COLO829 (cell line): Measurements from ENCODE around the gene ACTL8.

Experiments used
- DNase-seq: peaks from one replicate; pipeline ENCODE4 v3.0.0; 2012; ENCODE audit warnings: low spot score

The ACTL8 gene

GRCh38 chr1:17770983-17771382 lies 15.8 kb downstream of the ACTL8 start:
- no peak for DNase-seq

DNA sequence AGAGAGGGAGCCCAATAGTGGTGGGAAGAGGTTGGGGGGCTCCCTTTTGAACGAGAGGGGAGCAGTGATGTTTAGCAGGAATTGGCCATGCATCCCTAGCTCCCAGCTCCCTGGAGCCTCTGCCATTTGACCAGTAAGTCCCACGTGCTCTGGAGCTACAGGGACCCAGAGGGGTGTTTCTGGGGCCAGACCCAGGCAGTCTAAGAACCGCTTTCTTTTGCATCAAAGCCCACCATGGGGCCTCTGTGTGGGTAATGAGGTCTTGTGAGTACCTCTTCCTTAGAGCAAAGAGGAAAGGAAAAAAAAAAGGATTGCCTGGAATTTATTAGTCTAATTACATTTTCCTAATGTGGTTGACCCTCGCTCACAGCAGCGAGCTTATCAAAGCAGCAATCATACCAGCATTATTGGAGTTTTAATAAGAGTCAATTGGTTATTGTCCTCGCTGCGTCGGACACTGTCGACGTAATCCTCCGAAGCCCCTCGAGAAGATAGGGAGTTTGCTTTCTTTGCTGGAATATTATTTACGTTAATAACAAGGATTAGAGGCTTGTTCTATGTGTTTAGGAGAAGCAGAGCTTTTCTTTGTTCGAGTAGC lies 17.6 kb downstream of the ACTL8 start:
- DNase-seq: no peak

DNA sequence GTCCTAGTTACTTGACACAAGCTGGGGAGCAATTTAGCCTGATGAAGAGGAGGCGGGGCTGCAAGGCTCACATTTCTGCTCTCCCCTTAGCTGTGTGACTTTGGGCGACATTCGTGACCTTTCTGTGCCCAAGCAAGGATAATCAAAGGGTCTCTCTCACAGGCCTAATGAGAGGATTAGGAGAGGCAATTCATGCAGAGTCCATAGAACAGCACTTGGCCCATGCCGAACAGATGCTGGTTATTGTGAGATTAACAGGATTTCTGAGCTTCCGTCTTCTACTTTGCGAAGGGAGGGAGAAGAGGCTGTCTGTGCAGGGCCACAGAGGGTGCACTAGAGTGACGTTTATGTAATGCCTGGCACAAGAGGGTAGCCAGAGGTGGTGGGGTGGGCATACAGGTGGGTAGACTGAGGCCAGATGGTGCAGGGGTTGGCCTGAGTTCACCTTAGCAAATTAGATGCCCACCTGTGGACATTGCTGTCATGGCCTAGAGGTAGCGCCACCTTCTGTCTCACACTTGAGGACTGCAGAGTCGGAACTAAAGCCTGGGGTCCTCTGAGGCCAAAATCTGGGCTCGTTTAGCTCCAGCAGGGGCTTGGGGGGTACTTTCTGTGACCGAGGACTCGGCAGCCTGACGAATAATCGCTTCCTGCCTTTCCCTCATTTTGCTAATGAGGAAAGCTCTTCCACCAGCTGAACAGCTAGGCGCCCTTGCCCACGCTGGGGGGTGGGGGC lies 18.6 kb downstream of the ACTL8 start:
- no peak for DNase-seq

GRCh38 chr1:17774452-17774851 lies 19.3 kb downstream of the ACTL8 start:
- DNase-seq: no peak

DNA sequence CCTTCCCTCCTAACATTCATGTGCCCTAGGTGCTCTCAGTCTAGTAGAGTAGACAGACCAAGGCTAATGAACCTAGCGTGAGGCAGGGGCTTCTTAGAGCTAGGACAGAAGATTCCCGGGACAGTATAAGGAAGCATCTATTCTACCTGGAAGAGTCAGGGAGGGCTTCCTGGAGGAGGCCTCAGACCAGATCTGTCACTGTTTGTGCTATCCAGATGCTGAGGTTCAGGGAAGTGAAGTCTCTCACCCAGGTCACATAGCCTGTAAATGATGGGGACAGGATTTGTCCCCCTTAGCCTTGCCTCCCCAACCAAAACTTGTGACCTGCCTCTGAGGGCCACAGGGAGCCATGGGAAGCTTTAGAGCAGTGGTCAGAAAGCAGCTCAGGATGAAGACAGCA lies 20.7 kb downstream of the ACTL8 start:
- no peak for DNase-seq

- DNase-seq: no peak
These were observed 21.3 kb downstream of the ACTL8 start for GRCh38 chr1:17776426-17776825.

DNA sequence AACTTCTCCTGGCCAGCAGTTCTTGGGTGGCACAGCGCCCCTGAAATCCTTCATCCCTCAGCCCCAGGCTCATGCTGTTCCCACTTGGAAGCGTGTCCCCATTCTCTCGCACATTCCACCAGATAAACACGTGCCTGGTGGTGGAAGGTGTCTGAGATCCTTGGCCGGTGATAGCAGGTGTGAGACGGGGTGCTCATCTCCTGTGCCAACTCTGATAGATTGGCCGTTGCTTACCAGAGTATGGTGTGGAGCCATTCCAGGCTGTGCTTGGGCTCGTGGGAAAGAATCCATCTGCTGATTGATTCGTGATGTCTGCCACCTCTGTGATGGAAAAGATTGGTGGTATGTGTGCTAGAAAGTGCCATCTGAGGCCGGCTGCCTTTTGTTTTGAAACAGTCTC lies 22.2 kb downstream of the ACTL8 start:
- no peak for DNase-seq

DNA sequence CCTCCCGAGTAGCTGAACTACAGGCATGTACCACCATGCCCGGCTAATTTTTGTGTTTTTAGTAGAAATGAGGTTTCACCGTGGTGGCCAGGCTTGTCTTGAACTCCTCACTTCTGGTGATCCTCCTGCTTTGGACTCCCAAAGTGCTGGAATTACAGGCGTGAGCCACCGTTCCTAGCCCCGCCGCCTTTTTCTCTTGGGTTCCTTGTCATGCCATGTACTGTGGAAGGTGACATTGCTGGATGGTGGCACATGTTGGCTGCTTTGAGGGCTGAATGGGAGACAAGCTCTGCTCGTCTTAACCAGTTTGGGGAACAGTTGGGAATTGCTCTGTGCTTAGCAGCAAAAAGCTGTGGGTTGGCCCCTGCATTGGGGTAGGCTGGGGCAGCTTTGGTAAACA lies 22.7 kb downstream of the ACTL8 start:
- DNase-seq: no peak

- no peak for DNase-seq
These were observed 25.8 kb downstream of the ACTL8 start for GRCh38 chr1:17780916-17781315.

DNA sequence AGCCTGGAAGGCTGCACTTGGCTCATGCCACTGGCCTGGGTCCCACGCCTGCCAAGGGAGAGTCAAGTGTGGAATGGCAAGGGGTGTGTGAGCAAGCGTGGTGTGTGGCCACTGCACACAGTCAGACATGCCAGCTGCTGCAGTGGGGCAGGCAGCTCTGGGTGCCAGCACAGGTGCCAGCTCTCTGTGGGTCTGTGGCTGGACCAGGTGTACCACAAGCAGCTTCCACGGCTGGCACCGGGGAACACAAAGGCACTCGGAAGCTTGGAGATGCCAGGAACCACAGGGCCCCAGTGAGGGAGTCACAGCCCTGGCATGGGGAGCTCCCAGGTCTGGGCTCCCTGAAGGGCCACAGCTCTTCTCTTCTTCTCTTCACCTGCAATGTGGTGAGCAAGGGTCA lies 34.8 kb downstream of the ACTL8 start:
- no peak for DNase-seq

DNA sequence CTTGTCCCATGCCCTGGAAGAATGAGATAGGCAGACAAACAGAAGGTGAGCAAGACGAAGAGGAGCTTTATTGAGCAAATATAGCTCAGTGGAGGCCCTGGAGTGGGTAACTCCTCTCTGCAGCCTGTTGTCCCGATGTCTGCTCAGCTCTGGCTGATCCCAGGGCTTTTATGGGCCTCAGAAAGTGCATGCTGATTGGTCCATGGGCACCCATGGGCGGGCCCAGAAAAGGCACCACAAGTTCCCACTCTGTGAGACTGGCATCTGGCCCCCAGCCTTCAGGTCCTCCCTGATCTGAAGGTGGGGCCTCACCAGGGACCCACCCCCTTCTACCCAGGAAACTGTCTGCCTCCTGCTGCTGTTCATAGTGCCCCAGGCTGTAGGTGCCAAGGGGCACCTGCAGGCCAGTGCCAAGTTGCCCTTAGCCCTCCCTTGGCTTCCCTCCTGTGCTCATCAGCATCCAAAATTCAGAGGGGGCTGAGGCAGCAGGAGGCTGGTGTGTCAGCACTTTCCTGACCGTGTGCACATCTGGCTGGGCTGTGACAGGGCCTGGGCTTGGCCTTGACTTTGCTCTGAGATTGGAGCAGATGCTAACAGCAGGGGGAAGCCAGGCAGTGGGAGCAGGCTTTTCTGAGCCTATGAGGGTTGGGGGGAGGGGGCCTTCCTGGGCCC lies 35.4 kb downstream of the ACTL8 start:
- no peak for DNase-seq

DNA sequence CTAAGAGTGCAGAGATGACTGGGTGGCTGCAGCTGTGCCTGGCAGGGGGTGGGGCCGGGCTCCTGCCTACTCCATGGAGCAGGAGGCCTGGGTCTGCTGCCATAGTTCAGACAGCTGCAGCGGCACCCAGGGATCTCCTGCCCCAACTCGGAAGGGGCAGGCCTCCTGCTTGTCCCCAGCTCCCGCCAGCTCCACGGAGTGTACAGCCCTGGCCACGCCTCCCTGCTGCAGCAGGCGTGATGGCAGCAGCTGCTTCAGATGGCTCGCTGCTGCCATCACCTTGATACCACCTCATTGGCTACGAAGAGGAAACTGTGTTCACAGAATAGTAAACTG lies 35.9 kb downstream of the ACTL8 start:
- DNase-seq: no peak

DNA sequence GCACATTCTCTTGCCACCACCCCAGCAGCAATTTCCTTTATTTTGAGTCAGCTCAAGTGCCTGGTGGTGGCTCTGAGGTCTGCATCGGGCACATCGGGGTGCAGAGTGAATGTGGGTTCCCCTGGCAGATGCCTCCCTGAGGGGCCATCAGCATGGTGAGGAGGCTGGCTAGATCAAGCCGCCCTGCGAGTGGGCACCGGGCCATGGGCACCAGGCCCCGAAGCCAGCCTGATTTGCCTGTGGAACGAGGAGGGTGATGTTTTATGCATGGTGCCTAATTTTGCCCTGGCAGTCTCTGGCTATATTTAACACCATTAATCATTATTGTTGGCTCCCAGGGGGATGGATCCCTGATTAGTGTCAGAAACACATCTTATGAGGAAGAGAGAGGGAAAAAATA lies 36.3 kb downstream of the ACTL8 start:
- DNase-seq: no peak

- DNase-seq: no peak
These were observed 37.3 kb downstream of the ACTL8 start for GRCh38 chr1:17792421-17792820.

- no peak for DNase-seq
These were observed 40.1 kb downstream of the ACTL8 start for GRCh38 chr1:17795081-17795809.

- no peak for DNase-seq
These were observed 40.9 kb downstream of the ACTL8 start for GRCh38 chr1:17795836-17796645.

- no peak for DNase-seq
These were observed 42.3 kb downstream of the ACTL8 start for GRCh38 chr1:17797478-17797877.

DNA sequence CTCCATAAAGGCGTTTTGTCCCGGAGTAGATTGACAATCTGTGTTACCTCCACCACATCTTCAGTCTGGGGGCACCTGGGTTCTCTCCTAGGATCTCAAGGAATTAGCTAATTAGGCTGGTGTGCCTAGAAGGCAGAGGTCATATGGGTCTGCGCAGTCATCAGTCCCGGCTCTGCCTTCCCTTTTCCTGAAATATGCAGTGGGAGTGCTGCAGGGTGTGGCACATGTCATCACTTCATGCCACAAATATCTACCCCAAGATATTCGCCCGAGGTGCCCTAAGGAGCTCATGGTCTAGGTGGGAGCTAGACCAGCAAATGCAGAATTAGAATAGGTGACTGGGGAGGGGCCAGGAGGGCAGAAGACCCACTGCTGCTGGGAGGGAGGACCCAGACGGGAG lies 42.9 kb downstream of the ACTL8 start:
- DNase-seq: no peak

DNA sequence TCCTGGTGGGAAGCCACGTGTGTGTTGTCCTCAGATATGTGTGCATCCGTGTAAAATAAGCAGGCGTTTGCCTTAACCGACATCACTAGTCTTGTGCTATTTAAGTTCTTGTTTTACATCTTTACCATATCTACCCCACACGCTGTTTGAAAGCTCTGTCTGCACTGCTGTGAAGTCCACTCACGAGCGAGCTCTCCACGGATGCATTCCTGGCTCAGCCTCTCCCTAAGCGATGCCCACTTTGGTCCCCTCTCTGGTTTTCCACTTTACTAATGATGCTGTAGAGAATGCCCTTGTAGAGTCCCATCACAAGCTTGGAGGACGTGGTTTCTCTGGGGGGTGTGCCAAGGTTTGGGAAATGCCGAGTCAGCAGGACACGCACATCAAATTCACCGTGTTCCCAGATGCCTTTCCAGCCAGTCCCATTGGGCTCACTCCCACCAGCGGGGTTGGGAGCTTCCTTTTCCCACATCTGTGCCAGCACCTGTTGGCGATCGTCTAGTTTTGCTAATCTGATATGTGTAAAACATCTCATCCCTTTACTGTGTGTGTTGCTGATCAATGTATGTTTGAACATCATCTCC lies 43.8 kb downstream of the ACTL8 start:
- no peak for DNase-seq

- DNase-seq: no peak
These were observed 44.5 kb downstream of the ACTL8 start for GRCh38 chr1:17799642-17800041.

- DNase-seq: no peak
These were observed 47.0 kb downstream of the ACTL8 start for GRCh38 chr1:17802164-17802563.

GRCh38 chr1:17802945-17803344 lies 47.8 kb downstream of the ACTL8 start:
- no peak for DNase-seq
